Esophagus (tissue), 2 donors: ENCODE data around the gene L3MBTL4. TPM values are rescaled to one million over a fixed set of nuclear protein-coding genes. Genes with fewer than 3 reads are reported as not detected.
"Not testable (repeated sequence)": the region's sequence is repeated elsewhere in the genome, so short reads cannot be mapped to it uniquely, and the experiment has no call there.

Experiments
- H3K27ac ChIP-seq, 2 donors: one replicate each; pipeline ENCODE4 v1.5.1; 2013; ENCODE audit warnings: low read depth in 2 of 2, mild to moderate bottlenecking in 2 of 2, inconsistent platforms in 1 of 2, low read length in 1 of 2, moderate library complexity in 1 of 2
- H3K27me3 ChIP-seq, 2 donors: one replicate each; pipeline ENCODE4 v1.6.1; 2013; ENCODE audit warnings: low read length in 2 of 2, control low read depth in 1 of 2, mild to moderate bottlenecking in 1 of 2; ENCODE audit not compliant: insufficient read depth in 2 of 2, control insufficient read depth in 1 of 2
- H3K36me3 ChIP-seq, 2 donors: one replicate each; pipeline ENCODE4 v1.6.1; 2013; ENCODE audit warnings: low read length in 1 of 2; ENCODE audit not compliant: control insufficient read depth in 2 of 2, insufficient read depth in 2 of 2
- H3K4me1 ChIP-seq, 2 donors: one replicate each; pipeline ENCODE4 v1.6.1; 2013; ENCODE audit warnings: low read length in 1 of 2; ENCODE audit not compliant: control insufficient read depth in 2 of 2, insufficient read depth in 2 of 2
- H3K4me3 ChIP-seq, 2 donors: one replicate each; pipeline ENCODE4 v1.5.1; 2013; ENCODE audit warnings: low read length in 2 of 2, mild to moderate bottlenecking in 2 of 2, low read depth in 1 of 2, moderate library complexity in 1 of 2
- H3K9me3 ChIP-seq, 2 donors: one replicate each; pipeline ENCODE4 v1.6.1; 2013; ENCODE audit warnings: mild to moderate bottlenecking in 2 of 2, low read depth in 1 of 2, low read length in 1 of 2, moderate library complexity in 1 of 2; ENCODE audit not compliant: control insufficient read depth in 2 of 2, insufficient read depth in 1 of 2
- WGBS, 2 donors: extraction: QIAGEN DNeasy Blood & Tissue Kit; methylation state at CpG; one replicate each; pipeline ENCODE4 v1.1.7; 2013; 5-methylcytosine and 5-hydroxymethylcytosine counted together
- polyA plus RNA-seq, 2 donors: library from polyadenylated mRNA; stranded (reverse); fragments of 200-250 nt; gene quantifications; one replicate each; pipeline ENCODE4 v1.2.3, GENCODE V29; 2013
- donor health status: healthy with polysubstance abuse.
- donor health status: Bipolar disorder and iron deficiency.

Gene L3MBTL4
- polyA plus RNA-seq, 2 donors: 1.8 to 2.0 TPM

DNA sequence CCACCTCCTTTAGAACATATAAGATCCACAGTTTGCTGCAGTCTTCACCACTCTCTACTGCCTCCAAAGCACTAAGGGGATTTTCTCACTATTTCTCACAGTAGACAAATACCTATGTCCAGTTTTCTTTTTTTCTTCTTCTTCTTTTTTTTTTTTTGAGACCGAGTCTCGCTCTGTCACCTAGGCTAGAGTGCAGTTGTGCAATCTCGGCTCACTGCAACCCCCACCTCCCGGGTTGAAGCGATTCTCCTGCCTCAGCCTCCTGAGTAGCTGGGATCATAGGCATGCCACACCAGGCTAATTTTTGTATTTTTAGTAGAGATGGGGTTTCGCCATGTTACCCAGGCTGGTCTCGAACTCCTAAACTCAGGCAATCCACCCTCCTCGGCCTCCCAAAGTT is 6.2 kb downstream of the L3MBTL4 start:
- not testable (repeated sequence) for H3K27ac ChIP-seq, H3K9me3 ChIP-seq, H3K27me3 ChIP-seq, H3K4me1 ChIP-seq, H3K36me3 ChIP-seq, H3K4me3 ChIP-seq
- 95 to 98% methylated on average over 8 of the region's 8 CpGs for WGBS, 2 donors

- peaks cover 2 to 3% of the 10 kb centered on the region in 2 donors for H3K4me1 ChIP-seq
- H3K4me3 ChIP-seq: no peak overlapping the region
- WGBS, 2 donors: 75 to 76% methylated on average over 8 of the region's 8 CpGs
- H3K27ac ChIP-seq: no peak overlapping the region
- H3K9me3 ChIP-seq: no peaks in the 10 kb centered on the region
- H3K27me3 ChIP-seq: no peaks in the 10 kb centered on the region
- H3K36me3 ChIP-seq: no peaks in the 10 kb centered on the region
Observed at GRCh38 chr18:6406910-6407470, 7.7 kb downstream of the L3MBTL4 start.

- Histone ChIP-seq H3K4me1 (peaks cover 2 to 3% of the 10 kb centered on the region in 2 donors), H3K27me3 (no peaks in the 10 kb centered on the region), H3K27ac (no peak overlapping the region), H3K36me3 (no peaks in the 10 kb centered on the region), H3K9me3 (no peaks in the 10 kb centered on the region), H3K4me3 (no peak overlapping the region)
- 55 to 57% methylated on average over 10 of the region's 10 CpGs for WGBS, 2 donors
Observed at GRCh38 chr18:6406075-6406909, 8.4 kb downstream of the L3MBTL4 start.

DNA sequence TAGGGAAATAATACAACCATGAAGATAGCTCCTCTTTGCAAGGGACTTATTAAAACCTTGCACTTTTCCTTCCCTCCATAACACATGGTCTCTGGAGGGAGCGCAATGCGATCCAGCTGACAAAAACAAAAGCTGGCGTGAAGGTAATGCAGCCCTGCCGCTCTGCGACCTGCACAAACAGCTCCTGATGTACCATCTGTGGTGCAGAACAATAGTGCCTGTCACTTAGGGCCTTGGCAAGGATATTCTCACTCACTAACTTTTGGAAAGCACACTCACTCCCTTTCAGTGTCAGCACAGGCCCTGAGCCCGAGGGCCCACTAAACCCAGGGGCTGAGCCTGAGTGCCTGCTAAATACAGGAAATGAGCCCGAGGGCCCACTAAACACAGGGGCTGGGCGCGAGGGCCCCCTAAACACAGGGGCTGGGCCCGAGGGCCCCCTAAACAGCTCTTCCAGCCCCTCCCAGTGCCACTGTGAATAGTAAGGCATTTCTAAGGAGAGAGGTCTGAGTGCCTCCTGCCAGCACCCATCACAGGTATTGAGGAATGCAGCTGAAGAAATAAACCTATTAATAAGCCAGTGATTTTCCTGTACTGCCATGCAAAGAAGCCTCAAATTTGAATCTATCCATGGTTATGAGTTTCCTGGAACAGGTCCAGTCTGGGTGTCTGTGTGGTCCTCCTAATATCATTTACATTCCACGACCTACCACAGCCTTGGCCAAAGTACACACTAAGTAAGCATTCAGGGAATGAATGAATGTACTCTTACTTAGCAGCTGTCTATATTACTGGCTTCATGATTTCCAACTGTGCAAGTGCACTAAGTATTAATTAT is 9.3 kb downstream of the L3MBTL4 start:
- H3K4me3 ChIP-seq: no peak overlapping the region
- peaks cover 2 to 3% of the 10 kb centered on the region in 2 donors for H3K4me1 ChIP-seq
- H3K36me3 ChIP-seq: no peaks in the 10 kb centered on the region
- H3K27me3 ChIP-seq: no peaks in the 10 kb centered on the region
- no peaks in the 10 kb centered on the region for H3K9me3 ChIP-seq
- WGBS, 2 donors: 50 to 60% methylated on average over 11 of the region's 11 CpGs
- H3K27ac ChIP-seq: peak overlapping the region in 1 of 2 donors; percentile 56

- no peaks in the 10 kb centered on the region for H3K27me3 ChIP-seq
- H3K9me3 ChIP-seq: no peaks in the 10 kb centered on the region
- H3K27ac ChIP-seq: no peak overlapping the region
- H3K36me3 ChIP-seq: no peaks in the 10 kb centered on the region
- 69 to 80% methylated on average over 5 of the region's 5 CpGs for WGBS, 2 donors
- H3K4me1 ChIP-seq: peaks cover 2 to 3% of the 10 kb centered on the region in 2 donors
- no peak overlapping the region for H3K4me3 ChIP-seq
Observed at GRCh38 chr18:6404834-6405233, 9.9 kb downstream of the L3MBTL4 start.

GRCh38 chr18:6401687-6402086 is 13.0 kb downstream of the L3MBTL4 start:
- peaks cover 2 to 3% of the 10 kb centered on the region in 2 donors for H3K4me1 ChIP-seq
- WGBS, 2 donors: 72 to 79% methylated on average over 8 of the region's 8 CpGs
- no peaks in the 10 kb centered on the region for H3K36me3 ChIP-seq
- H3K4me3 ChIP-seq: no peak overlapping the region
- no peaks in the 10 kb centered on the region for H3K9me3 ChIP-seq
- H3K27me3 ChIP-seq: no peaks in the 10 kb centered on the region
- no peak overlapping the region for H3K27ac ChIP-seq

GRCh38 chr18:6399776-6400175 is 14.9 kb downstream of the L3MBTL4 start:
- WGBS, 2 donors: 77 to 78% methylated on average over 1 of the region's 1 CpG
- Histone ChIP-seq H3K27ac (no peak overlapping the region), H3K27me3 (no peaks in the 10 kb centered on the region), H3K9me3 (no peaks in the 10 kb centered on the region), H3K36me3 (no peaks in the 10 kb centered on the region), H3K4me3 (no peak overlapping the region), H3K4me1 (no peaks in the 10 kb centered on the region)

GRCh38 chr18:6397931-6398566 is 16.7 kb downstream of the L3MBTL4 start:
- H3K4me3 ChIP-seq: no peak overlapping the region
- no peaks in the 10 kb centered on the region for H3K36me3 ChIP-seq
- no peaks in the 10 kb centered on the region for H3K9me3 ChIP-seq
- 65 to 67% methylated on average over 6 of the region's 6 CpGs for WGBS, 2 donors
- no peaks in the 10 kb centered on the region for H3K4me1 ChIP-seq
- H3K27ac ChIP-seq: no peak overlapping the region
- no peaks in the 10 kb centered on the region for H3K27me3 ChIP-seq

GRCh38 chr18:6396847-6397246 is 17.9 kb downstream of the L3MBTL4 start:
- Histone ChIP-seq H3K27ac (no peak overlapping the region), H3K9me3 (no peaks in the 10 kb centered on the region), H3K27me3 (no peaks in the 10 kb centered on the region), H3K4me1 (no peaks in the 10 kb centered on the region), H3K4me3 (no peak overlapping the region), H3K36me3 (no peaks in the 10 kb centered on the region)
- 69 to 75% methylated on average over 5 of the region's 5 CpGs for WGBS, 2 donors
